Gastrocnemius medialis (tissue), 4 donors: ENCODE results near the gene FEN1.

Experiments used
- CTCF ChIP-seq, 5 experiments: fragments of 450-650 bp in 3 of 5; fragments of 200-600 bp in 2 of 5; sonication (generic) in 2 of 5; IDR thresholded peaks in 4 of 5; conservative IDR thresholded peaks in 1 of 5; 1 replicate in 4 of 5; 2 replicates in 1 of 5; pipeline ENCODE4 v1.5.1; 2016 to 2019; ENCODE audit warnings: antibody characterized with exemption in 5 of 5, mild to moderate bottlenecking in 3 of 5, moderate library complexity in 3 of 5
- POLR2A ChIP-seq, 2 donors: fragments of 450-650 bp; IDR thresholded peaks; one replicate each; pipeline ENCODE4 v1.6.1; 2017; ENCODE audit warnings: antibody characterized with exemption in 2 of 2, mild to moderate bottlenecking in 2 of 2, moderate library complexity in 2 of 2

GRCh38 chr11:61769169-61769920, 23.4 kb upstream of the FEN1 start:
- TF ChIP-seq POLR2A (IDR thresholded peaks at IDR 0.05) (no peak), CTCF (IDR thresholded peaks at IDR 0.05 in 4 of 5, conservative IDR thresholded peaks at IDR 0.05 in 1 of 5) (no peak)
